A673 (cell line): ENCODE data around the gene FAM89B. TPM values are rescaled to one million over a fixed set of nuclear protein-coding genes. Genes with fewer than 3 reads are reported as not detected.

Experiments
- BruUV-seq: library from RNA; stranded (reverse); fragments of 400-500 nt; replicated peaks from 2 replicates; lab custom pipeline; 2021; lab: Mats Ljungman, UMichigan
- CTCF ChIA-PET: fragments of 300-600 bp; sonication (Branson Sonifier 250); formaldehyde crosslinking; loops from one replicate; lab custom pipeline; 2022; ENCODE audit warnings: antibody characterized with exemption; lab: Charles Lee
- POLR2A ChIA-PET: fragments of 300-600 bp; sonication (Branson Sonifier 250); formaldehyde crosslinking; loops from one replicate; lab custom pipeline; 2022; ENCODE audit warnings: antibody characterized with exemption; ENCODE audit not compliant: low non-redundant PET; lab: Charles Lee
- DNase-seq: peaks from one replicate; pipeline ENCODE4 v3.0.0-alpha.2; 2015; ENCODE audit warnings: low spot score
- H3K27ac ChIP-seq: fragments of 200-600 bp; sonication (generic); 2 replicates; pipeline ENCODE4 v1.5.1; 2016; ENCODE audit warnings: mixed run types, low read depth, mild to moderate bottlenecking, mixed read lengths, antibody characterized with exemption, low read length; ENCODE audit not compliant: poor library complexity, severe bottlenecking
- H3K27me3 ChIP-seq: fragments of 200-600 bp; sonication (generic); replicated peaks from 2 replicates; pipeline ENCODE4 v1.6.1; 2017; ENCODE audit warnings: mixed run types, low read depth, mild to moderate bottlenecking, mixed read lengths, antibody characterized with exemption, low read length; ENCODE audit not compliant: insufficient read depth, poor library complexity
- H3K36me3 ChIP-seq: fragments of 200-600 bp; sonication (generic); 2 replicates; pipeline ENCODE4 v1.6.1; 2016; ENCODE audit warnings: mixed run types, mild to moderate bottlenecking, mixed read lengths, antibody characterized with exemption, low read length; ENCODE audit not compliant: insufficient read depth, poor library complexity, severe bottlenecking
- H3K4me1 ChIP-seq: fragments of 200-600 bp; sonication (generic); 2 replicates; pipeline ENCODE4 v1.6.1; 2017; ENCODE audit warnings: mixed run types, mild to moderate bottlenecking, mixed read lengths, antibody characterized with exemption, low read length; ENCODE audit not compliant: insufficient read depth, poor library complexity, severe bottlenecking
- H3K4me3 ChIP-seq: fragments of 200-600 bp; sonication (generic); 2 replicates; pipeline ENCODE4 v1.5.1; 2016; ENCODE audit warnings: low read depth, mixed run types, mild to moderate bottlenecking, mixed read lengths, low read length; ENCODE audit not compliant: poor library complexity, severe bottlenecking
- H3K9me3 ChIP-seq: fragments of 200-600 bp; sonication (generic); 2 replicates; pipeline ENCODE4 v1.6.1; 2016; ENCODE audit warnings: mixed run types, low read depth, mild to moderate bottlenecking, mixed read lengths, antibody characterized with exemption, low read length; ENCODE audit not compliant: poor library complexity, severe bottlenecking
- EZH2 ChIP-seq: fragments of 200-600 bp; sonication (generic); IDR thresholded peaks from 2 replicates; pipeline ENCODE4 v1.6.1; 2017; ENCODE audit warnings: borderline replicate concordance, low read depth, mild to moderate bottlenecking, mixed read lengths, antibody characterized with exemption, low read length; ENCODE audit not compliant: poor library complexity, severe bottlenecking
- intact Hi-C: fragments of 100-400 bp; cut with micrococcal nuclease; formaldehyde crosslinking; loops from one replicate; pipeline ENCODE4 v1.10.0; 2022; ENCODE audit not compliant: unreplicated experiment
- total RNA-seq: library from RNA; stranded (reverse); gene quantifications from 2 replicates; pipeline ENCODE4 v1.2.3, GENCODE V29; 2021
- TF ChIP-seq, protein P1 (sequence below): fragments of 300-800, 200-600 bp; sonication (generic); conservative IDR thresholded peaks from 2 replicates; pipeline ENCODE4 v1.5.1; 2017; ENCODE audit warnings: low read depth, mild to moderate bottlenecking, antibody characterized with exemption, low read length, moderate library complexity, mixed read lengths

FAM89B gene
- total RNA-seq, 1 experiment from 2014 or later = 88.3 TPM

- Histone ChIP-seq H3K9me3 (no peaks in the 10 kb centered on the region), H3K27me3 (no peaks in the 10 kb centered on the region), H3K4me3 (no peak overlapping the region), H3K36me3 (peaks cover 5% of the 10 kb centered on the region), H3K27ac (no peak overlapping the region), H3K4me1 (no peaks in the 10 kb centered on the region)
- no TSS peak for BruUV-seq
- DNase-seq = no peak
- intact Hi-C loops = no loop called here
- CTCF ChIA-PET = interaction anchor here (0.6 kb wide), 1 partner anchor 108 kb away, joined by 3 read pairs; no protein-coding TSS in a partner anchor
- TF ChIP-seq EZH2 = no peak
- TF ChIP-seq, protein P1, sequence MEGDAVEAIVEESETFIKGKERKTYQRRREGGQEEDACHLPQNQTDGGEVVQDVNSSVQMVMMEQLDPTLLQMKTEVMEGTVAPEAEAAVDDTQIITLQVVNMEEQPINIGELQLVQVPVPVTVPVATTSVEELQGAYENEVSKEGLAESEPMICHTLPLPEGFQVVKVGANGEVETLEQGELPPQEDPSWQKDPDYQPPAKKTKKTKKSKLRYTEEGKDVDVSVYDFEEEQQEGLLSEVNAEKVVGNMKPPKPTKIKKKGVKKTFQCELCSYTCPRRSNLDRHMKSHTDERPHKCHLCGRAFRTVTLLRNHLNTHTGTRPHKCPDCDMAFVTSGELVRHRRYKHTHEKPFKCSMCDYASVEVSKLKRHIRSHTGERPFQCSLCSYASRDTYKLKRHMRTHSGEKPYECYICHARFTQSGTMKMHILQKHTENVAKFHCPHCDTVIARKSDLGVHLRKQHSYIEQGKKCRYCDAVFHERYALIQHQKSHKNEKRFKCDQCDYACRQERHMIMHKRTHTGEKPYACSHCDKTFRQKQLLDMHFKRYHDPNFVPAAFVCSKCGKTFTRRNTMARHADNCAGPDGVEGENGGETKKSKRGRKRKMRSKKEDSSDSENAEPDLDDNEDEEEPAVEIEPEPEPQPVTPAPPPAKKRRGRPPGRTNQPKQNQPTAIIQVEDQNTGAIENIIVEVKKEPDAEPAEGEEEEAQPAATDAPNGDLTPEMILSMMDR = no peak
- POLR2A ChIA-PET = no interaction called here
These were observed 12.4 kb downstream of the FAM89B start for GRCh38 chr11:65584723-65585171.

DNA sequence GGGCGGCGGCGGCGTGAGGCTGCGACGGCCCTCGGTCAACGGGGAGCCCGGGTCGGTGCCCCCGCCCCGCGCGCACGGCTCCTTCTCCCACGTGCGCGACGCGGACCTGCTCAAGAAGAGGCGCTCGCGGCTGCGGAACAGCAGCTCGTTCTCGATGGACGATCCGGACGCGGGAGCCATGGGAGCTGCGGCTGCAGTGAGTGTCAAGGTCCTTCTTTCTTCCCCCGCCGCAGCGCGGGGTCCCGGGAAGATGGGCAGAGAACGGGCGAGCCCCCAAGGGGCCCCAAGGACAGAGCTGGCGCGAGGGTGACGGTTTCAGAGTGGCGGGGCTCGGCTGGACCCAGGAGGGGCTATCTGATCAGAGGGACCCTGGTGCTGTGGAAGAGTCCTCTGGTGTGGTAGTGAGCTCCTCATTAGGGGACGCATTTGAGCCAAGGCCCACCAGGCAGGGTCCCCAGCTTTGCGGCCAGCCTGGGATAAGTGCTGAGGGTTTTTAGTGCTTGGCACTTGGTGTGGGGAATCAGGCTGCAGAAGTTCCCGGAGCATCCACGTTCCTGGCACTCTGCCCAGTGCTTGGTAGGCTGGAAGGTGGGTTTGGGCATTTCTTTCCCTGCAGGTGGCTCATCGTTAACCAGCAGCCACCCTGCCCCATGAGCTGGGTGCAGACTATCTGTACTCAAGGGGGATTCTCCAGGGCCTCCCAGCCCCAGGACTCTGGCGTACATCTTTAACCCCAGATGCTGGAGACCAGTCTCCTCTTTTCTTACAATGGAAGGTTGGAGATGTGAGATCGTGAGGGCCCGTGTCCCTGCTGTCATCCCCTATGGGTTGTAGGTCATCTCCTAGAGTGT, 13.3 kb downstream of the FAM89B start:
- CTCF ChIA-PET = interaction anchor here (0.6 kb wide), 1 partner anchor 61 kb away, joined by 3 read pairs; no protein-coding TSS in a partner anchor
- Histone ChIP-seq H3K9me3 (no peaks in the 10 kb centered on the region), H3K36me3 (peaks cover 13% of the 10 kb centered on the region), H3K27me3 (no peaks in the 10 kb centered on the region), H3K4me3 (no peak overlapping the region), H3K4me1 (no peaks in the 10 kb centered on the region), H3K27ac (no peak overlapping the region)
- TF ChIP-seq EZH2 = no peak
- TF ChIP-seq, protein P1 = no peak
- no TSS peak for BruUV-seq
- DNase-seq = no peak
- intact Hi-C loops = no loop called here
- POLR2A ChIA-PET = no interaction called here

DNA sequence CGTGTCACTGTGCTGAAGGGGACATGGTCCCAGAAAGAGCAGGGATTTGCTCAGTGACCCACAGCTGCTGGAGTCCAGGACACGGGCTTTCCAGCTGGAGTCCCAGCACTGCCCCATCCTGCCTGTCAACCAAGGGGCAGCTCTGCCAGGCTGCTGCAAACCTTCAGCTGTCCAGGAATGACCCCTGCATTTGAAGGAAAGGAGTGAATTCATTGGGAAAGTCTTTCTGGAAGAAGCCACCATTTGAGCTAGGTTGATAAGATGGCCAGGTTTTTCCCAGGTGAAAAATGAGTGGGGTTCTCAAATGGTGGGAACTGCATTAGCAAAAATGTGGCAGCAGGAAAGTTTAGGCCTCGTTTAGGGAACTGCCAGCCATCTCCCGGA, 13.9 kb downstream of the FAM89B start:
- ChIA-PET CTCF (no interaction called here), POLR2A (no interaction called here)
- intact Hi-C loops = no loop called here
- TF ChIP-seq, protein P1 = no peak
- no peak for TF ChIP-seq EZH2
- H3K27me3 ChIP-seq = no peaks in the 10 kb centered on the region
- H3K4me1 ChIP-seq = no peaks in the 10 kb centered on the region
- no peak for DNase-seq
- H3K27ac ChIP-seq = no peak overlapping the region
- H3K4me3 ChIP-seq = no peak overlapping the region
- peaks cover 10% of the 10 kb centered on the region for H3K36me3 ChIP-seq
- BruUV-seq = no TSS peak
- no peaks in the 10 kb centered on the region for H3K9me3 ChIP-seq
